Sciatic nerve (tissue), 2 donors: Measurements from ENCODE around the gene PLEKHG2. TPM values are rescaled to one million over a fixed set of nuclear protein-coding genes. Genes with fewer than 3 reads are reported as not detected.
A peak's percentile ranks its signal among the peaks of the same experiment; 100 is the strongest.

Source experiments
- ATAC-seq: fragments of 200-7000 bp; cut with Tn5 transposase; one replicate; pipeline ENCODE4 v1.9.1; 2020; ENCODE audit warnings: mild to moderate bottlenecking, moderate library complexity
- DNase-seq: peaks from one replicate; pipeline ENCODE4 v3.0.0-alpha.2; 2020; ENCODE audit warnings: low spot score
- intact Hi-C: fragments of 100-400 bp; cut with DNase I; formaldehyde crosslinking; loops from one replicate; pipeline ENCODE4 v1.14.2; 2022
- microRNA-seq: library from miRNA; unstranded; fragments of <30 nt; microRNA quantifications from one replicate; pipeline ENCODE4 v1.2.0, GENCODE V29; 2020
- total RNA-seq: library from RNA; stranded (reverse); fragmentation: NEBNext Ultra II Directional; extraction: Animal tissue kit (Norgen Biotek cat#: 25700); gene quantifications from one replicate; pipeline ENCODE4 v1.2.1, GENCODE V29; 2021
- donor health status: DM: no; HTN: no; CAD: no.
- donor health status: DM: no; HTN: no; CAD: no.

The PLEKHG2 gene
- total RNA-seq, 1 donor from 2014 or later = 89.2 TPM

- intact Hi-C loops = loop anchor here (10.0 kb wide), 1 partner anchor 64 kb away; the partner anchor contains the start of gene EID2B
- DNase-seq (no peak), ATAC-seq (no peak)
These were observed 58.4 kb downstream of the PLEKHG2 start for GRCh38 chr19:39470724-39471339.

- ATAC-seq (no peak), DNase-seq (no peak)
- intact Hi-C loops = loop anchor here (10.0 kb wide), 1 partner anchor 63 kb away; the partner anchor contains the start of gene EID2B
These were observed 59.5 kb downstream of the PLEKHG2 start for GRCh38 chr19:39471756-39472536.

GRCh38 chr19:39472746-39473442 lies 60.4 kb downstream of the PLEKHG2 start:
- peak; percentile 4 for ATAC-seq
- intact Hi-C loops = loop anchor here (10.0 kb wide), 1 partner anchor 62 kb away; the partner anchor contains the start of gene EID2B

GRCh38 chr19:39473443-39473960 lies 61.0 kb downstream of the PLEKHG2 start:
- intact Hi-C loops = loop anchor here (10.0 kb wide), 1 partner anchor 61 kb away; the partner anchor contains the start of gene EID2B
- ATAC-seq (peak; percentile 12), DNase-seq (no peak)

More at GRCh38 chr19:39472746-39473442, 60.4 kb downstream of the PLEKHG2 start:
- DNase-seq = no peak

- peak; percentile 68 for ATAC-seq
- intact Hi-C loops = loop anchor here (10.0 kb wide), 1 partner anchor 61 kb away; the partner anchor contains the start of gene EID2B
- peak; percentile 74 for DNase-seq
These were observed 61.7 kb downstream of the PLEKHG2 start for GRCh38 chr19:39474139-39474620.

- intact Hi-C loops = loop anchor here (10.0 kb wide), 1 partner anchor 59 kb away; the partner anchor contains the start of gene EID2B
- DNase-seq = no peak
- no peak for ATAC-seq
These were observed 63.3 kb downstream of the PLEKHG2 start for GRCh38 chr19:39475748-39476147.

Small RNA genes lying within 50 kb of the gene (microRNA-seq; reads per million reads assigned to microRNA genes)
- 1.1 reads per million for gene MIR4530

Other genes with a start within 250 kb of the PLEKHG2 start
- not detected for gene NCCRP1, start 215.7 kb upstream of the PLEKHG2 start, total RNA-seq
- gene SYCN, start 208.4 kb upstream of the PLEKHG2 start, total RNA-seq = not detected
- not detected for gene IFNL3, start 167.7 kb upstream of the PLEKHG2 start, total RNA-seq
- gene IFNL4, start 163.8 kb upstream of the PLEKHG2 start, total RNA-seq = not detected
- gene IFNL2, start 144.3 kb upstream of the PLEKHG2 start, total RNA-seq = not detected
- gene IFNL1, start 116.3 kb upstream of the PLEKHG2 start, total RNA-seq = not detected
- 1.3 TPM for gene LRFN1, start 91.8 kb upstream of the PLEKHG2 start, total RNA-seq
- gene GMFG, start 76.6 kb upstream of the PLEKHG2 start, total RNA-seq = 51.2 TPM
- 139 TPM for gene SAMD4B, start 70.2 kb upstream of the PLEKHG2 start, total RNA-seq
- gene PAF1, start 21.6 kb upstream of the PLEKHG2 start, total RNA-seq = 38.7 TPM
- 37.2 TPM for gene MED29, start 21.3 kb upstream of the PLEKHG2 start, total RNA-seq
- 342 TPM for gene ZFP36, start 5.8 kb upstream of the PLEKHG2 start, total RNA-seq
- gene RPS16, start 23.3 kb downstream of the PLEKHG2 start, total RNA-seq = 1,367 TPM
- 102 TPM for gene SUPT5H, start 32.9 kb downstream of the PLEKHG2 start, total RNA-seq
- 38.3 TPM for gene TIMM50, start 68.2 kb downstream of the PLEKHG2 start, total RNA-seq
- not detected for gene DLL3, start 86.3 kb downstream of the PLEKHG2 start, total RNA-seq
- gene SELENOV, start 102.5 kb downstream of the PLEKHG2 start, total RNA-seq = not detected
- gene EID2B, start 120.2 kb downstream of the PLEKHG2 start, total RNA-seq = 4.3 TPM
- gene EID2, start 127.5 kb downstream of the PLEKHG2 start, total RNA-seq = 11.8 TPM
- gene LGALS13, start 189.9 kb downstream of the PLEKHG2 start, total RNA-seq = not detected
- gene LGALS16, start 243.2 kb downstream of the PLEKHG2 start, total RNA-seq = not detected